ENCODE measurements around the gene PRTN3.
"Not testable (repeated sequence)": the region's sequence is repeated elsewhere in the genome, so short reads cannot be mapped to it uniquely, and the experiment has no call there.

The PRTN3 gene

GRCh38 chr19:815775-816499 is 24.9 kb upstream of the PRTN3 start:
- DNase-seq (ENCODE audit: low read depth), result no peak

GRCh38 chr19:816500-816857 is 24.3 kb upstream of the PRTN3 start:
- DNase-seq (ENCODE audit: low read depth), result no peak

GRCh38 chr19:820212-820611 is 20.6 kb upstream of the PRTN3 start:
- not testable (repeated sequence) for DNase-seq (ENCODE audit: low read depth)

DNA sequence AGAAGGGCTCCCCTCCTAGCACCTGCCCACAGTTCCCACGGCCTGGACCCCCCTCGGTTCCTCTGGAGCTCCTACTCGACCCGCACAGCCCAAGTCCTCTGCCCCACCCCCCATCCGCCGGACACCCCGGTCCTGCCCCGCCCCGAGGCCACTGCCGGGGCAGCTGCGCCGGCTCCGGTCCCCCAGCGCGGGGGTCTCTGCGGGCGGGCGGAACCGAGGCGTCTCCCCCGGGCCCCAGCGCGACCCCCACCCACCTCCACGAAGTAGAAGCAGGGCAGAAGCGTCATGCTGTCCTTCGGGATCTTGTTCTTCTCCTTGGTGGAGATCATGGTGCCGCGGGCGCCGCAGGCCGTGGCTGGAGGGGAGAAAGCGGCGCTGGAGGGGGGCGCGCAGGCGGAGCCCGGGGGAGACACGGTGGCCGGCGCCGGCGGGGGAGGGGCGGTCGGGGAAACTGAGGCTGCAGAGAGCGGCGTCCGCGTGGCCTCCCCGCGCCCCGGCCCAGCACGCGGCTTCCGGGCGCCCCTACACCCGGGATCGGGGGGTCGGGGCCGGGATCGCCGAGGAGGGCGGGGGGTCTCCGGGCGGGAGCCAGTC is 19.5 kb upstream of the PRTN3 start:
- no peak for DNase-seq (ENCODE audit: low read depth)

- no peak for DNase-seq (ENCODE audit: low read depth)
Observed at GRCh38 chr19:821825-822503, 18.8 kb upstream of the PRTN3 start, which contains the start of gene PLPPR3. PLPPR3 (minus strand) TSS chr19:821955; CDS start chr19:821559, 396 bp downstream.

GRCh38 chr19:823565-824121 is 17.2 kb upstream of the PRTN3 start:
- no peak for DNase-seq (ENCODE audit: low read depth)

GRCh38 chr19:824885-825284 is 15.9 kb upstream of the PRTN3 start:
- DNase-seq (ENCODE audit: low read depth), result no peak

DNA sequence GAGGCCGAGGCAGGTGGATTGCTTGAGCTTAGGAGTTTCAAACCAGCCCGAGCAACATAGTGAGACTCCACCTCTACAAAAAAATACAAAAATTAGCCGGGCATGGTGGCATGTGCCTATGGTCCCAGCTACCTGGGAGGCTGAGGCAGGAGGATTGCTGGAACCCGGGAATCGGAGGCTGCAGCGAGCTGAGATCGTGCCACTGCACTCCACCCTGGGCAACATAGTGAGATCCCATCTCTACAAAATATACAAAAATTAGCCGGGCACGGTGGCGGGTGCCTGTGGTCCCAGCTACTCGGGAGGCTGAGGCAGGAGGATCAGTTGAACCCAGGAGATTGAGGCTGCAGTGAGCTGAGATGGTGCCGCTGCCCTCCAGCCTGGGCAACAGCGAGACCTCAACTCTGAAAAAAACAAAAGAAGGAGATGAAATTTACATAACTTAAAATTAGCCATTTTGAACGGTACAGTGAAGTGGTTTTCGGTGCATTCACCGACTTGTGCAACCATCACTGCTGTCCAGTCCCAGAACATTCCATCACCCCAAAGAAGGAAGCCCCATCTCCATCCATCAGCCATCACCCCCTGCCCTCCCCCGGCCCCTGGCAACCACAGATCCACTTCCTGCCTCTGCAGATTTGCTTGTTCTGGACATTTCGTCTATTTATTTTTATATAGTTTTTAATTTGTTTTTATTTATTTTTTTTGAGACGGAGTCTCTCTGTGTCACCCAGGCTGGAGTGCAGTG is 14.7 kb upstream of the PRTN3 start:
- no peak for DNase-seq (ENCODE audit: low read depth)

GRCh38 chr19:827314-827709 is 13.5 kb upstream of the PRTN3 start:
- DNase-seq (ENCODE audit: low read depth), result no peak

DNA sequence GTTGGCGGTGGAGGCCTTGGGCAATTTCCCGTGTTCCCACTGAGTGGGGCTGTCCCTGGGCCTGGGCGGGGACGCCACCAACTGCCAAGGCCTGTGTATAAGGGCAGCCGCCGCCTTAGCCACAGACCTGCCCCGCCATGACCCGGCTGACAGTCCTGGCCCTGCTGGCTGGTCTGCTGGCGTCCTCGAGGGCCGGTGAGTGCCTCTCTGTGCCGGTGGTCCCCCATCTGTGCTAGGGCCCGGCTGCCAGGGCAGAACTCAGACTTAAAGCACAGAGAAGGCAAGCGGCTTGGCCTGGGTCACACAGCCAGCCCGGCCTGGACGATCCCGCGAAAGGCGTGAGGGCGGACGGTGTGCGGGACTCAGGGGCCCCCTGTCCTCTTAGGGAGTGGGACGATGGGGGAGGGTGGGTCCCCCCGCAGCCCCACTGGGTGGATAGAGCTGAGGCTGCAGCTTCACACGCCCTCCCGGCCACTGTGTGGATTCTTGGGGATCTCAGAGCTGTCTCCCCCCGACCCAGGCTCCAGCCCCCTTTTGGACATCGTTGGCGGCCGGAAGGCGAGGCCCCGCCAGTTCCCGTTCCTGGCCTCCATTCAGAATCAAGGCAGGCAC is 13.0 kb upstream of the PRTN3 start, which contains the start of gene AZU1:
Gene AZU1, plus strand, starts transcription at position 128 of the 612 bp plus-strand sequence. Its CDS starts 10 bp downstream, at position 138.
- no peak for DNase-seq (ENCODE audit: low read depth)

GRCh38 chr19:829129-829758 is 11.6 kb upstream of the PRTN3 start:
- no peak for DNase-seq (ENCODE audit: low read depth)

DNA sequence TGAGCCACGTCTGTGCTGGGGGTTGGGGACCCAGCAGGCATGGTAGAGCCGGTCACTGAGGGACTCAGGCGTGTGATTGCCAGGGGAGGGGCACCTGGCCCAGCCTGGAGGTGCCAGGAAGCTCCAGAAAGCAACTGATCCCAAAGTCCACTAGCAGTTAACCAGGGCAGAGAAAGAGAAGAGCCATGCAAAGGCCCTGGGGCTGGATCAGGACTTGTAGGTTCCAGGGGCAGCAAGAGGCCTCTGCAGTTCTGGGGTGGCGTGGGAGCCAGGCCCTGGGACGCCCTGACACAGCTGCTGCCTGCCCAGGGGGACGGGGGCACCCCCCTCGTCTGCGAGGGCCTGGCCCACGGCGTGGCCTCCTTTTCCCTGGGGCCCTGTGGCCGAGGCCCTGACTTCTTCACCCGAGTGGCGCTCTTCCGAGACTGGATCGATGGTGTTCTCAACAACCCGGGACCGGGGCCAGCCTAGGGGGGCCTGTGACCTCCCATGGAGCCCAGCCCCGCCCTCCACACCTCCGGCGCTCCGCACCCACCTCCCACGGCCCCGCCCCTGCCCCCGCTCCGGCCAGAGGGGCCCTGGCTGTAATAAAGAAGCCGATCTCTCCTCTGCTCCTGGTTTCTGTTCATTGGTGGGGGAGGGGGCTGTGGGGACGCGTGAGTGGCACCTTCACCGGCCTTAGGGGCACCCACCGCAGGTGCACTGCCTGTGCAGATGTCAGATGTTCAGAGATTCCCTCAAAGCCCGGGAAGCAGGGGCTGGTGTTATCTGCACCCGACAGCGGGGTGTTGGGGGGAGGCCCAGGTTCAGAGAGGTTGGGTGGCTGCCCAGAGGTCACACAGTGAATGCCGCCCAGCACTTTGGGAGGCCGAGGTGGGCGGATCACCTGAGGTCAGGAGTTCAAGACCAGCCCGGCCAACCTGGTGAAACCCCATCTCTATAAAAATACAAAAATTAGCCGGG is 9.1 kb upstream of the PRTN3 start:
- DNase-seq (ENCODE audit: low read depth), result no peak

DNA sequence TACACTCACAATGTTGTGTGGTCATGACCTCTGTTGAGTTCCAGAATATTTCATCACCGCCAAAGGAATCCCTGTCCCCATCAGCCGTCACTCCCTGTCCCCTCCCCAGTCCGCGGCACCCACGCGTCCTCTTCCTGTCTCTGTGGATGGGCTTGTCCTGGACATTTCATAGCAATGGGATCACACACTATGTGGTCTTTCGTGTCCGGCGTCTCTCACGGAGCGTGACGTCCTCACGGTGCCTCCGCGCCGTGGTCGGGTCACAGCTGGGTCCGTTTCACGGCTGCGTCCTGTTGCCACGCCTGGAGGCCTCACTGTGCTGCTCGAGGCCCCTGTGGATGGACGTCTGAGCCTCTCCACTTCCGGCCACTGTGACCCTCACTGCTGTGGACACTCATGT is 6.6 kb upstream of the PRTN3 start:
- no peak for DNase-seq (ENCODE audit: low read depth)

GRCh38 chr19:835210-835810 is 5.5 kb upstream of the PRTN3 start:
- DNase-seq (ENCODE audit: low read depth), result no peak

DNA sequence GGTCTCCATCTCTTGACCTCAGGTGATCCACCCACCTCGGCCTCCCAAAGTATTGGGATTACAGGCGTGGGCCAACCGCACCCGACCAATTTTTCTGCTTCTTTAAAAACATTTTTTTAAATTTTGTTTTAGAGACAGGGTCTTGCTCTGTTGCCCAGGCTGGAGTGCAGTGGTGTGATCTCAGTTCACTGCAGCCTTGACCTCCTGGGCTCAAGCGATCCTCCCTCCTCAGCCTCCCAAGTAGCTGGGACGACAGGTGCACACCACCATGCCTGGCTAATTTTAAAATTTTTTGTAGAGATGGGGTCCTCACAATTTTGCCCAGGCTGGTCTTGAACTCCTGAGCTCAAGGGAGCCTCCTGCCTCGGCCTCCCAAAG is 2.0 kb downstream of the PRTN3 start:
- not testable (repeated sequence) for DNase-seq (ENCODE audit: low read depth)

DNA sequence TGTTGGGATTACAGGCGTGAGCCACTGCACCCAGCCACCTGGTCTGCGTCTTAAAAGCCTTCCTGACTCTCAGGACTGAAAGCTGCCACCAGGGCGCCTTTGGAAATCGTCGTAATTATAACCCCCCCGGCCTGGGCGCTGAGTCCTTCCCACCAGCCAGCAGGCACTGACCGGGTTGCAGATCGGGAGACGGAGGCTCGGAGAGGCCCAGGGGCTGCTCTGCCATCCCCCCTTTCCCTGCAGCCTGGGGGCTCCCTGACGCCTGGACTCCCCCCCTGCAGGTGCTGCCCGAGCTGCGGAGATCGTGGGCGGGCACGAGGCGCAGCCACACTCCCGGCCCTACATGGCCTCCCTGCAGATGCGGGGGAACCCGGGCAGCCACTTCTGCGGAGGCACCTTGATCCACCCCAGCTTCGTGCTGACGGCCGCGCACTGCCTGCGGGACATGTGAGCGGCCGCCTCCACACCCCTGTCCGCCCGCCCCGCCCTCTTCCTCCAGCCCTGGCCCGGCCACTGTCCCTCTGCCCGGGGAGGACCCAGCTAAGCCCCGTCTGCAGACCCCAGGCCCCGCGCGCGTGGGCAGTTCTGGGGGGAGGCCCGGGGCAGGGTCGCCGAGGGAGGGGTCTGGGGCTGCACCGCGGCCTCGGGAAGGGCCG is 2.5 kb downstream of the PRTN3 start:
- no peak for DNase-seq (ENCODE audit: low read depth)

DNA sequence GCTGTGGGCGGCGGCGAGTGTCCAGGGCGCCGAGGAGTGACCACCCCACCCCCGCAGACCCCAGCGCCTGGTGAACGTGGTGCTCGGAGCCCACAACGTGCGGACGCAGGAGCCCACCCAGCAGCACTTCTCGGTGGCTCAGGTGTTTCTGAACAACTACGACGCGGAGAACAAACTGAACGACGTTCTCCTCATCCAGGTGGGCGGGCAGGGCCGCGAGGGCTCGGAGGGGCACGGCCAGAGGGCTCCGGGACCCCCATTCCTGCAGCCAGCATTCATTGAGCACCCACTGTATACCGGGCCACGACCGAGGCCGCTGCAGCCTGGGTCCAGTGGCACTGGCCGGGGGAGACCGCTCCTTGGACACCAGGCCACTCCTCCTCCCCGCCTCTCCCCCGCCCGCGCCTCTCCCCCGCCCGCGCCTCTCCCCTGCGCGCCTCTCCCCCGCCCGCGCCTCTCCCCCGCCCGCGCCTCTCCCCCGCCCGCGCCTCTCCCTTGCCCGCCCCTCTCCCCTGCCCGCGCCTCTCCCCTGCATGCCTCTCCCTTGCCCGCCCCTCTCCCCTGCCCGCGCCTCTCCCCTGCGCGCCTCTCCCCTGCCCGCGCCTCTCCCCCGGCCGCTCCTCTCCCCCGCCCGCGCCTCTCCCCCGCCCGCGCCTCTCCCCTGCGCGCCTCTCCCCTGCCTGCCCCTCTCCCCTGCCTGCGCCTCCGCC is 3.2 kb downstream of the PRTN3 start:
- no peak for DNase-seq (ENCODE audit: low read depth)

DNA sequence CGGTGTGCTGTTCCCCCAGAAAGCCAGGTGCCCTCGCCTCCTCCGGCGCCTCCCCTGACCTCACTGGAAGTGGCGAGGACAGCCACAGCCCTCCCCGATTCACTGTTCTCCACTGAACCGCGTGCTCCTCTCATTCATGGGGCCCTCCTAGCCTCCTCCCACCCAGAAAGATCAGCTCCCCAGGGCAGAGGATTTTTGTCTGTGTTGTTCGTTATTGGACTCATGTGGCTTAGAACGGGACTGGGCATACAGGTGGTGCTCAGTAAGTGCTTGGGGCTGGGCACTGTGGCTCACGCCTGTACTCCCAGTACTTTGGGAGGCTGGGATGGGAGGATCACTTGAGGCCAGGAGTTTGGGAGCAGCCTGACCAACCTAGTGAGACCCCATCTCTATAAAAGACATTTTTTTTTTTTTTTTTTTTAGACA is 3.8 kb downstream of the PRTN3 start:
- no peak for DNase-seq (ENCODE audit: low read depth)
